GM21526 (cell line): ENCODE data around the gene CFAP70.
"Not testable (repeated sequence)": the region's sequence is repeated elsewhere in the genome, so short reads cannot be mapped to it uniquely, and the experiment has no call there.

ENCODE experiments used
- ATAC-seq: cut with Tn5 transposase; IDR thresholded peaks from one replicate; pipeline ENCODE4 v1.9.1; 2021; ENCODE audit warnings: moderate library complexity; ENCODE audit not compliant: unreplicated experiment, low FRiP score

The CFAP70 gene

GRCh38 chr10:73340121-73340520, 18.5 kb downstream of the CFAP70 start:
- no peak for ATAC-seq

DNA sequence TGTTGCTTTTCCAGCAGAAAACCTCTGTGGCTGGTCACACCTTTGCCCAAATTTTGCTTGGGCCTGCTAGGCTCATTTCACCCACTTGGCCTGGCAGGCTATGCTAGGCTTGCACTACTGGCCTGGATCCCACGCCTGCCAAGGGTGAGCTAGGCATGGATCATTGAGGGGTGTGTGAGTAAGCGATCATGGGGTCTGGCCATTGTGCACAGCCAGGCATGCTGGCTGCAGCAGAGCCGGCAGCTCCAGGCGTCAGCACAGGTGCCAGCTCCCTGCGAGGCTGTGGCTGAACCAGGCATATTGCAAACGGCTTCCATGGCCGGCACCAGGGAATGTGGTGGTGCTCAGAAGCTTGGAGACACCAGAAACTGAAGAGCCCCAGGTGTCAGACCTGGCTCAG, 19.2 kb downstream of the CFAP70 start:
- ATAC-seq, result no peak

GRCh38 chr10:73338801-73339368, 19.8 kb downstream of the CFAP70 start:
- ATAC-seq, result no peak

- ATAC-seq, result no peak
Measured at GRCh38 chr10:73333202-73333601, 25.5 kb downstream of the CFAP70 start.

- ATAC-seq, result no peak
Measured at GRCh38 chr10:73332379-73332778, 26.3 kb downstream of the CFAP70 start.

DNA sequence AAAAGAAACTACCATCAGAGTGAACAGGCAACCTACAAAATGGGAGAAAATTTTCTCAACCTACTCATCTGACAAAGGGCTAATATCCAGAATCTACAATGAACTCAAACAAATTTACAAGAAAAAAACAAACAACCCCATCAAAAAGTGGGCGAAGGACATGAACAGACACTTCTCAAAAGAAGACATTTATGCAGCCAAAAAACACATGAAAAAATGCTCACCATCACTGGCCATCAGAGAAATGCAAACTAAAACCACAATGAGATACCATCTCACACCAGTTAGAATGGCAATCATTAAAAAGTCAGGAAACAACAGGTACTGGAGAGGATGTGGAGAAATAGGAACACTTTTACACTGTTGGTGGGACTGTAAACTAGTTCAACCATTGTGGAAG, 30.1 kb downstream of the CFAP70 start:
- not testable (repeated sequence) for ATAC-seq

GRCh38 chr10:73325290-73325689, 33.4 kb downstream of the CFAP70 start:
- not testable (repeated sequence) for ATAC-seq

- not testable (repeated sequence) for ATAC-seq
Measured at GRCh38 chr10:73323582-73323981, 35.1 kb downstream of the CFAP70 start.

GRCh38 chr10:73310475-73310874, 48.2 kb downstream of the CFAP70 start:
- ATAC-seq, result no peak

- no peak for ATAC-seq
Measured at GRCh38 chr10:73307203-73307800, 51.4 kb downstream of the CFAP70 start.

- no peak for ATAC-seq
Measured at GRCh38 chr10:73306171-73306708, 52.4 kb downstream of the CFAP70 start.

DNA sequence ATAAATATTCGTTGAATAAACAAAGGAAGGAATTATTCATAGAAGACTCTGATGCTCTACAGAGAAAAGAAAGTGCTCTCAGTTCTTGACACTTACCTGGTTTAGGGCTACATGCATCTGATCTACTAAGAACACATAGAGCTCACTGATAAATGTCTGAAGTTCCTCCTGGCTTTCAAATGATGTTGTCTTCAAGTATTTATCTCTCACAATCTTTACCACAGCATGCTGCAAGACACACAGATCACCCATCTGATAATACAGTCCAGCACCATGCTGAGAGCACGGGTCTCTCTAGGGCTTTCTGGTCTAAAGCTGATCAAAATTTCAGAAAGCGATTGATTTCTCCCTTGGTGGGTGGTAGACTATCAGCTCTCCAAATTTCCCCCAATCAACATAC, 61.7 kb downstream of the CFAP70 start:
- no peak for ATAC-seq

DNA sequence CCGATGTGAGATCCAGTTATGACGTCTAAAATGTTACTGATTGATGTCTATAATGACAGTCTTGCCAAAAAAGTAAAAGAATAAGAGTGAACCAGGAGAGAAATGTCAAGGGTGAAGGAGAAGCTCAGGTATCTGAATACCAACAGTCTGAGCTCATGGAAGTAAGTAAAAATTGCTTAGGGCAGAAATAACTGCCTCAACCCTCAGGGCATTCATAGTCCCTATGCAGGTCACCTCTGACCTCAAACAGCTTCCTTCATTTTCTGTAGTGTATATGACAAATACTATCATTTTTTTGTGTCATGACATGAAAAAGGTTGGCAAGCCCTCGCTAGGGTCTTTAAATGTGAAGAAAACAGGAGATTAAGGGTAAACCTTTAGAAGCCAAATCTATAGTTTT, 65.2 kb downstream of the CFAP70 start:
- ATAC-seq, result no peak

- ATAC-seq, result no peak
Measured at GRCh38 chr10:73289958-73290357, 68.7 kb downstream of the CFAP70 start.

DNA sequence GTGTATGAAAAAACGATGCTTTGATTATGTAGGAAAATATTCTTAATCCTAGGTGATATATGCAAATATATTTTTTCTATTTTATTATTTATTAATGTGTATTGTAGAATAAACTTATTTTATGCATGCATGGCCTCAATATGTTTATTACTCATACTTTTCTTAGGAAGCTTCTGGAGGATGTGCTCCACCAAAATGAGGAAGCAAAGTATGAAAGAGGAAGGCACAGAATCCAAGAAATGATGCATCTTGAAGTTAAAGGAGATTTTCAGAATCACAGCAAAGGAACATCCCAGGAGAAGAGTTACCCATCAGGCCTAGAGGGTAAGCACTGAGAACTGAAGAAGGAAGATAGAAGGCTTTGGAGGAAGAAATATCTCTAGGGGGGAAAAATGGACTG, 71.2 kb downstream of the CFAP70 start:
- no peak for ATAC-seq

DNA sequence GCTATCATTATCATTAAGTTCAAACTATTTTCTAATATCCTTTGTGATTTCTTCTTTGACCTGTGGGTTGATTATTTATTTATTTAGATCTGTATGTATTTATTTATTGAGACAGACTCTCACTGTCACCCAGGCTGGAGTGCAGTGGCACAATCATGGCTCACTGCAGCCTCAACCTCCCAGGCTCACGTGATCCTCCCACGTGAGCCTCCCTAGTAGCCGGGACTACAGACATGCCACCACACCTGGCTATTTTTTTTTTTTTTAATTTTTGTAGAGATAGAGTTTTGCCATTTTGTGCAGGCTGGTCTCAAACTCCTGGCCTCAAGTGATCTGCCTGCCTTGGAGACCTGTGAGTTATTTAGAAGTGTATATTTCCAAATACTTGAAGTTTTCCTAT, 77.6 kb downstream of the CFAP70 start:
- no peak for ATAC-seq

DNA sequence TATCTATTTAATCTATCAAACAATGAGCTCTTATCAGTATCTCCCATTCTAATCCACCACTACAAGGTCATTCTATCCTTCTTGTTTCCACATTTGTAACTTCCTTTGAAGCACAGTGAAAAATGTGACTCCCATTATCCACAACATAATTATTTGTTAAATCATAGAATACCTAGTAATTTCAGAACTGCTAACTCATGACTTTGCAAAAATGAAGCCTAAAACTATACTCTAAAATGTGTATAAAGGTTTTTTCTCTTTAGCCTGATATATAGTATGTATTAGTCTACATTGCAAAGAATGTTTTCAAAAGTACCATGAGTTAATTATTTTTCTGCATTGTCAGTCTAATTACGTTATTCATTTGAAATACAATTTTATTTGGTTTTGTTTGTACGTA, 94.2 kb downstream of the CFAP70 start:
- ATAC-seq, result no peak

DNA sequence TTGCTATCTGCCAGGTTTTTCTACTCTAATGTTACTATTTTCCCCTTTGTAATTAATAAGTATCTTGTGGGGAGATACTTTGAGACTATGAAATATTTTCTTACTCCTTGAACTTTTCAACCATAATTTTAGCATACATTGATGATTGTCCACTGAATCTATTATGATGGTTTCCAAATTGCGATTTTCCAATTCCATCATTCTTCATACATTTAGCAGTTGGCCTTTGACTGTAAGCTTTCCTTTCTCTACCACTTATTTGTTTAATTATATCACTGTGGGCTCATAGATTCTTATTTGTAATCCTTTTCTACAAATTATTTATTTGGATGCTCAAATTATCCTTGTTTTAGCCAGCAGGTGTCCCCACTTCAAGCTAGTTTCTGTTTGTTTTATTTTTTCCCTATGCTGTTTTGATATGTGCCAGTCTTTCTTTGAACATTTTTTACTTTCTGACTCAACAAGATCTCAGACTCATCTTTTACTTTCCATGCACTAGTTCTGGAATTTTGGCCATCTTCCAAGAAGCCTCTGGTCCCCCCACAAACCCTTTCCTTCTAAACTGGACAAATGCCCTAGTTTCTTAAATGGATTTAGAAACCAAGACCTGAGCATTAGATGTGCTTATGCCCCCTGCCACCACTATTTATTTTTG, 94.8 kb downstream of the CFAP70 start:
- no peak for ATAC-seq

GRCh38 chr10:73262880-73263555, 95.6 kb downstream of the CFAP70 start:
- ATAC-seq, result no peak

DNA sequence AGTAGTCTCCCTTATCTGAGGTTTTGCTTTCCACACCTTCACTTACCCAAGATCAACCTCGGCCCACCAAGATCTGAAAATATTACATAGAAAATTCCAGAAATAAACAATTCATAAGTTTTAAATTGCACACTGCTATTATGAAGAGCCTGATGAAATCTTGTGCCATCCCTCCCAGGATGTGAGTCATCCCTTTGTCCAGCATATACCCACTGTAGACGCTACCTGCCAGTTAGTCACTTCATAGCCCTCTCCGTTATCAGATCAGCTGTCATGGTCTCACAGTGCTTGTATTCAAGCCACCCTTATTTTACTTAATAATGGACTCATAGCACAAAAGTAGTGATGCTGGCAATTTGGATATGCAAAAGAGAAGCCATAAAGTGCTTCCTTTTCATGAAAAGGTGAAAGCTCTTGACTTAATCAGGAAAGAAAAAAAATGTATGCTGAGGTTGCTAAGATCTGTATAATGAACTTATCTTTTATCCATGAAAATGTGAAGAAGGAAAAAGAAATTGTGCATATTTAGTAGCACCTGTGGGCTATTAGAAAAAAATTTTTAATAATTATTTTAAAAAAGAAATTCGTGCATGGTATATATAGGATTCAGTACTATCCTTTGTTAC, 96.4 kb downstream of the CFAP70 start:
- ATAC-seq, result no peak
